Measurements from ENCODE around the gene TPPP2. TPM values are rescaled to one million over a fixed set of nuclear protein-coding genes. Genes with fewer than 3 reads are reported as not detected.

Gene TPPP2
- total RNA-seq, 1 donor from 2014 or later = 0.84 TPM

DNA sequence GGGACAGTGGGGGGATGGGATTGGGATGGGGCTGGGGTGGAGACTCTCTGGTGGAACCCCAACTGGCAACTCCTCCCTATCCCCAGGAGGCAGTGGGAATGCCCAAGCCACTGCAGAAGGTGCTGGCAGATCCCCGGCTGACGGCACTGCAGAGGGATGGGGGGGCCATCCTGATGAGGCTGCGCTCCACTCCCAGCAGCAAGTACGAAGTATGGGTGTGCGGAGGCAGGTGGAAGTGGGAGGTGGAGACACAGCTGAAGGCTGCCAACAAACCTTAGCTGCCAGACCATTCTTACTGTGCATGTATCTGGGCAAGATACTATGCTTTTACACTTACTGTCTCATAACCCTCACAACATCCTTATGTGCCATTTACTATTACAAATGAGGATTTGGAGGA, 48.3 kb downstream of the TPPP2 start:
- Mint-ChIP-seq H3K27ac (no peak overlapping the region), H3K36me3 (ENCODE audit: insufficient read depth) (peaks cover 32% of the 10 kb centered on the region), H3K27me3 (no peaks in the 10 kb centered on the region), H3K4me1 (ENCODE audit: low read depth) (no peaks in the 10 kb centered on the region), H3K4me3 (ENCODE audit: low read depth) (no peak overlapping the region), H3K9me3 (ENCODE audit: low read depth) (no peaks in the 10 kb centered on the region)
- TF ChIP-seq, protein P1, sequence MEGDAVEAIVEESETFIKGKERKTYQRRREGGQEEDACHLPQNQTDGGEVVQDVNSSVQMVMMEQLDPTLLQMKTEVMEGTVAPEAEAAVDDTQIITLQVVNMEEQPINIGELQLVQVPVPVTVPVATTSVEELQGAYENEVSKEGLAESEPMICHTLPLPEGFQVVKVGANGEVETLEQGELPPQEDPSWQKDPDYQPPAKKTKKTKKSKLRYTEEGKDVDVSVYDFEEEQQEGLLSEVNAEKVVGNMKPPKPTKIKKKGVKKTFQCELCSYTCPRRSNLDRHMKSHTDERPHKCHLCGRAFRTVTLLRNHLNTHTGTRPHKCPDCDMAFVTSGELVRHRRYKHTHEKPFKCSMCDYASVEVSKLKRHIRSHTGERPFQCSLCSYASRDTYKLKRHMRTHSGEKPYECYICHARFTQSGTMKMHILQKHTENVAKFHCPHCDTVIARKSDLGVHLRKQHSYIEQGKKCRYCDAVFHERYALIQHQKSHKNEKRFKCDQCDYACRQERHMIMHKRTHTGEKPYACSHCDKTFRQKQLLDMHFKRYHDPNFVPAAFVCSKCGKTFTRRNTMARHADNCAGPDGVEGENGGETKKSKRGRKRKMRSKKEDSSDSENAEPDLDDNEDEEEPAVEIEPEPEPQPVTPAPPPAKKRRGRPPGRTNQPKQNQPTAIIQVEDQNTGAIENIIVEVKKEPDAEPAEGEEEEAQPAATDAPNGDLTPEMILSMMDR (IDR thresholded peaks at IDR 0.05; ENCODE audit: unreplicated experiment) = no peak
- DNase-seq (ENCODE audit: low spot score, unreplicated experiment) = no peak

DNA sequence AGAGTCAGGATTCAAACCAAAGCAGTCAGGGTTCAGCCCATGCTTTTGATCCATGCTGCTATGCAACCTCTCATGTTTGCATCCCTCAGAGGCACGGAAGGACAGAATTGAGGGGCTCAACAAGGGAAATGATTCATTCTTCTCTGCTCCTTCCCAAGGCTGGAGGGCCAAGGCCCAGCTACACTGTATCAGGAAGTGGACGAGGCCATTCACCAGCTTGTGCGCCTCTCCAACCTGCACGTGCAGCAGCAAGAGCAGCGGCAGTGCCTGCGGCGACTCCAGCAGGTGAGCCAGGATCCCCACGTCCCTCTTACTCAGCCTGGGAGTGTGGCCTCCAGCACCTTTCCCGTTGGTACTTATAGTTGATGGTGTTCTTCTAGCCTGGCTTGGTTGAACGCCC, 48.7 kb downstream of the TPPP2 start:
- TF ChIP-seq, protein P1 (IDR thresholded peaks at IDR 0.05; ENCODE audit: unreplicated experiment) = no peak
- Mint-ChIP-seq H3K9me3 (ENCODE audit: low read depth) (no peaks in the 10 kb centered on the region), H3K27me3 (no peaks in the 10 kb centered on the region), H3K36me3 (ENCODE audit: insufficient read depth) (peaks cover 30% of the 10 kb centered on the region), H3K4me3 (ENCODE audit: low read depth) (no peak overlapping the region), H3K4me1 (ENCODE audit: low read depth) (no peaks in the 10 kb centered on the region), H3K27ac (no peak overlapping the region)
- DNase-seq (ENCODE audit: low spot score, unreplicated experiment) = no peak

DNA sequence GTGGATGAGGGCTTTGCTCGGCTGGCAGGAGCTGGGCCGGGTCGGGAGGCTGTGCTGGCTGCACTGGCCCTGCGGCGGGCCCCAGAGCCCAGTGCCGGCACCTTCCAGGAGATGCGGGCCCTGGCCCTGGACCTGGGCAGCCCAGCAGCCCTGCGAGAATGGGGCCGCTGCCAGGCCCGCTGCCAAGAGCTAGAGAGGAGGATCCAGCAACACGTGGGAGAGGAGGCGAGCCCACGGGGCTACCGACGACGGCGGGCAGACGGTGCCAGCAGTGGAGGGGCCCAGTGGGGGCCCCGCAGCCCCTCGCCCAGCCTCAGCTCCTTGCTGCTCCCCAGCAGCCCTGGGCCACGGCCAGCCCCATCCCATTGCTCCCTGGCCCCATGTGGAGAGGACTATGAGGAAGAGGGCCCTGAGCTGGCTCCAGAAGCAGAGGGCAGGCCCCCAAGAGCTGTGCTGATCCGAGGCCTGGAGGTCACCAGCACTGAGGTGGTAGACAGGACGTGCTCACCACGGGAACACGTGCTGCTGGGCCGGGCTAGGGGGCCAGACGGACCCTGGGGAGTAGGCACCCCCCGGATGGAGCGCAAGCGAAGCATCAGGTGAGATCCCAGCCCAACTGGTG, 51.6 kb downstream of the TPPP2 start:
- Mint-ChIP-seq H3K27ac (no peak overlapping the region), H3K36me3 (ENCODE audit: insufficient read depth) (peaks cover 36% of the 10 kb centered on the region), H3K27me3 (no peaks in the 10 kb centered on the region), H3K9me3 (ENCODE audit: low read depth) (no peaks in the 10 kb centered on the region), H3K4me1 (ENCODE audit: low read depth) (no peaks in the 10 kb centered on the region), H3K4me3 (ENCODE audit: low read depth) (no peak overlapping the region)
- TF ChIP-seq, protein P1 (IDR thresholded peaks at IDR 0.05; ENCODE audit: unreplicated experiment) = no peak
- no peak for DNase-seq (ENCODE audit: low spot score, unreplicated experiment)

Small RNA genes within 50 kb of the gene (microRNA-seq; reads per million reads assigned to microRNA genes)
- gene MIR6717 (ENCODE audit: borderline number of aligned reads, unreplicated experiment) = not detected

Other genes with a start within 250 kb of the TPPP2 start
- gene RNASE6, start 248.9 kb upstream of the TPPP2 start, total RNA-seq = not detected in 2 replicates
- 4.5 and 7.1 TPM in 2 replicates for gene RNASE1, start 227.4 kb upstream of the TPPP2 start, total RNA-seq
- gene RNASE3, start 138.8 kb upstream of the TPPP2 start, total RNA-seq = not detected in 2 replicates
- not detected in 2 replicates for gene RNASE2, start 74.7 kb upstream of the TPPP2 start, total RNA-seq
- gene METTL17, start 40.2 kb upstream of the TPPP2 start, total RNA-seq = 95.9 and 100 TPM in 2 replicates
- gene SLC39A2, start 30.9 kb upstream of the TPPP2 start, total RNA-seq = not detected in 2 replicates
- gene NDRG2, start 5.2 kb upstream of the TPPP2 start, total RNA-seq = 58.6 and 61.5 TPM in 2 replicates
- gene RNASE13, start 4.6 kb downstream of the TPPP2 start, total RNA-seq = not detected in 2 replicates
- gene RNASE7, start 12.1 kb downstream of the TPPP2 start, total RNA-seq = not detected in 2 replicates
- not detected in 2 replicates for gene RNASE8, start 27.6 kb downstream of the TPPP2 start, total RNA-seq
- gene ARHGEF40, start 40.1 kb downstream of the TPPP2 start, total RNA-seq = 57.3 and 65.3 TPM in 2 replicates
- 103 and 111 TPM in 2 replicates for gene ZNF219, start 68.4 kb downstream of the TPPP2 start, total RNA-seq
- gene TMEM253, start 70.8 kb downstream of the TPPP2 start, total RNA-seq = 1.1 and 1.4 TPM in 2 replicates
- gene OR5AU1, start 125.8 kb downstream of the TPPP2 start, total RNA-seq = not detected in 2 replicates
- 676 and 690 TPM in 2 replicates for gene HNRNPC, start 239.2 kb downstream of the TPPP2 start, total RNA-seq
- gene RPGRIP1, start 249.9 kb downstream of the TPPP2 start, total RNA-seq = 0.19 and 0.58 TPM in 2 replicates

Data from progenitor cell of endocrine pancreas (in vitro differentiated cells).